HG03139 (cell line): ENCODE results near the gene HERPUD2.
"Not testable (repeated sequence)": the region's sequence is repeated elsewhere in the genome, so short reads cannot be mapped to it uniquely, and the experiment has no call there.

Source experiments
- ATAC-seq: cut with Tn5 transposase; IDR thresholded peaks from one replicate; pipeline ENCODE4 v1.9.1; 2021; ENCODE audit not compliant: unreplicated experiment

The HERPUD2 gene

GRCh38 chr7:35681231-35682029 lies 13.5 kb downstream of the HERPUD2 start:
- no peak for ATAC-seq

GRCh38 chr7:35680403-35681013 lies 14.4 kb downstream of the HERPUD2 start:
- ATAC-seq: no peak

GRCh38 chr7:35677582-35678356 lies 17.2 kb downstream of the HERPUD2 start:
- ATAC-seq: no peak

- ATAC-seq: no peak
These were observed 18.7 kb downstream of the HERPUD2 start for GRCh38 chr7:35676211-35676610.

GRCh38 chr7:35670856-35671569 lies 23.9 kb downstream of the HERPUD2 start:
- ATAC-seq: no peak

- not testable (repeated sequence) for ATAC-seq
These were observed 34.5 kb downstream of the HERPUD2 start for GRCh38 chr7:35660411-35660810.

GRCh38 chr7:35658606-35659201 lies 36.2 kb downstream of the HERPUD2 start:
- ATAC-seq: no peak

GRCh38 chr7:35657125-35657524 lies 37.8 kb downstream of the HERPUD2 start:
- ATAC-seq: no peak

- not testable (repeated sequence) for ATAC-seq
These were observed 40.4 kb downstream of the HERPUD2 start for GRCh38 chr7:35654558-35654957.

GRCh38 chr7:35652124-35652523 lies 42.8 kb downstream of the HERPUD2 start:
- no peak for ATAC-seq

GRCh38 chr7:35650751-35651150 lies 44.2 kb downstream of the HERPUD2 start:
- no peak for ATAC-seq

- ATAC-seq: no peak
These were observed 45.2 kb downstream of the HERPUD2 start for GRCh38 chr7:35649711-35650110.

GRCh38 chr7:35648367-35648766 lies 46.6 kb downstream of the HERPUD2 start:
- ATAC-seq: no peak

- ATAC-seq: no peak
These were observed 47.8 kb downstream of the HERPUD2 start for GRCh38 chr7:35647171-35647574.

GRCh38 chr7:35646289-35647023 lies 48.5 kb downstream of the HERPUD2 start:
- no peak for ATAC-seq

GRCh38 chr7:35645691-35646090 lies 49.2 kb downstream of the HERPUD2 start:
- ATAC-seq: no peak

- ATAC-seq: no peak
These were observed 64.6 kb downstream of the HERPUD2 start for GRCh38 chr7:35630024-35630972.

- ATAC-seq: peak; percentile 76
These were observed 70.4 kb downstream of the HERPUD2 start for GRCh38 chr7:35624299-35625186.
